Cardiac septum (tissue), 1 donor: ENCODE results near the gene BMPR2. TPM values are rescaled to one million over a fixed set of nuclear protein-coding genes. Genes with fewer than 3 reads are reported as not detected.
"Not testable (repeated sequence)": the region's sequence is repeated elsewhere in the genome, so short reads cannot be mapped to it uniquely, and the experiment has no call there.

Experiments
- DNase-seq: peaks from one replicate; pipeline ENCODE4 v3.0.0-alpha.2; 2020; ENCODE audit warnings: low spot score
- intact Hi-C: fragments of 100-400 bp; cut with DNase I; formaldehyde crosslinking; loops from one replicate; pipeline ENCODE4 v1.14.0; 2022
- total RNA-seq: library from RNA; stranded (reverse); fragmentation: NEBNext Ultra II Directional; extraction: Animal tissue kit (Norgen Biotek cat#: 25700); gene quantifications from one replicate; pipeline ENCODE4 v1.2.1, GENCODE V29; 2021
- donor health status: DM: no; HTN: no; CAD: no.

The BMPR2 gene
- total RNA-seq, 1 donor from 2014 or later: 83.6 TPM

DNA sequence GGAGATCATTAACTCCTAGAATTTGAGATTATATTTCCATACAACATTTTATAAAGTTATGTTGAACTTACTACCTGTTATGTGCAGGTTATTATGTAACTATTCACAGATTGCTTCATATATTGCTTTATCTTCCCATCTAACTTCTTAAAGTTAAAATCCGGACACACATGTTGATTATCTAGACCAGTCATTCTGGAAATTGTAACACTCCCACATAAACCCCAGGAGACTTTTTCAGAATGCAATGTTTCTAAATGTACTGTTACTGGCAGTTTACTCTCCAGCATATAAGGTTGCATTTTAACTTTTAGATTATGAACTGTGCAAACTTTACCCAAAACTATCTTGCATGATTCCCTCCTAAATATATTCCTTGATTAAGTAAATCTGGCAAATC, 188.1 kb downstream of the BMPR2 start:
- intact Hi-C loops: no loop called here
- no peak for DNase-seq

DNA sequence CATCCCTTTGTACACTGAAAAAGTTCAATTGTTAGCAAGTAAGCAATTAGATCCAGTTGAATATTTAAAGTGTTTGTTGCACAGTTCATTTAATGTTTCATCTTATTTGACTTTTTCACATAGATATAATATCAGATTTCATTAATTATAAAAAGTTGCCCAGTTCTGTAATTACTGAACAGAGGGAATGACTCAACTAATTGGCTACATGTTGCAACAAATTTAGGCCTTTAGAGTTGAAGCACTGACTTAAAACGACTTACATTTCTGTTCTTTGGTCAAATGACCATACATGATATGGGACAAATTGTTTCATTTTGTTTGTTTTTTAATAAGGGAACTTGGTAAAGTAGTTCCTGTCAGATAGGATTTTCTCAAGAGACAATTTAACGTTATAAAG, 190.2 kb downstream of the BMPR2 start:
- DNase-seq: no peak
- intact Hi-C loops: no loop called here

GRCh38 chr2:202574541-202574940, 198.4 kb downstream of the BMPR2 start:
- intact Hi-C loops: no loop called here
- DNase-seq: no peak

GRCh38 chr2:202575194-202575593, 199.1 kb downstream of the BMPR2 start:
- intact Hi-C loops: not testable (repeated sequence)

GRCh38 chr2:202577250-202578183, 201.4 kb downstream of the BMPR2 start:
- no peak for DNase-seq
- intact Hi-C loops: no loop called here

More at GRCh38 chr2:202575194-202575593, 199.1 kb downstream of the BMPR2 start:
- DNase-seq: not testable (repeated sequence)

DNA sequence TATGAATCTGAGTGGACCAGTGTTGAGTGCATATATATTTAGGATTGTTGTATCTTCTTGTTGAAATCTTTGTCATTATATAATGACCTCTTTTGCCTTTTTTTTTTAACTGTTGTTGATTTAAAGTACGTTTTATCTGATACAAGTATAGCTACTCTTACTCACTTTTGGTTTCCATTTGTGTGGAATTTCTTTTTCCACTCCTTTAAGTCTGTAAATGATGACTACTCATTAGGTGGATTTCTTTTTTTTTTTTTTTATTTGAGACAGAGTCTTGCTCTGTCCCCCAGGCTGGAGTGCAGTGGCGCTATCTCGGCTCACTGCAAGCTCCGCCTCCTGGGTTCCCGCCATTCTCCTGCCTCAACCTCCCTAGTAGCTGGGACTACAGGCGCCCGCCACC, 206.7 kb downstream of the BMPR2 start:
- intact Hi-C loops, DNase-seq: not testable (repeated sequence)

DNA sequence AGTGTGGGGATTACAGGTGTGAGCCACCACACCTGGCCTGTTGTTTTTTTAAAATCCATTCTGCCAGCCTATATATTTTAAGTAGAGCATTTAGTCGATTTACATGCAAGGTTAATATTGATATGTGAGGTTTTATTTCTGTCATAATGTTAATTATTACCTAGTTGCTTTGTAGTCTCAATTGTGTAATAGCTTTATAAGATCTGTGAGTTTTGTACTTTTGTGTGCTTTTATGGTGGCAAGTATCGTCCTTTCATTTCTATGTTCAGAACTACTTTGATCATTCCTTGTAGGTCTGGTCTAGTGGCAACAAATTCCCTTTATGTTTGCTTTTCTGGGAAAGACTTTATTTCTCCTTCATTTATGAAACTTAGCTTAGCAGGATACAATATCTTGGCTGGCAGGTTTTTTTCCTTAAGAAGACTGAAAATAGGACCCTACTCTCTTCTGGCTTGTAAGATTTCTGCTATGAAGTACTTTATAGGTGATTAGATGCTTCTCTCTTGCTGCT, 207.6 kb downstream of the BMPR2 start:
- no peak for DNase-seq
- intact Hi-C loops: no loop called here

DNA sequence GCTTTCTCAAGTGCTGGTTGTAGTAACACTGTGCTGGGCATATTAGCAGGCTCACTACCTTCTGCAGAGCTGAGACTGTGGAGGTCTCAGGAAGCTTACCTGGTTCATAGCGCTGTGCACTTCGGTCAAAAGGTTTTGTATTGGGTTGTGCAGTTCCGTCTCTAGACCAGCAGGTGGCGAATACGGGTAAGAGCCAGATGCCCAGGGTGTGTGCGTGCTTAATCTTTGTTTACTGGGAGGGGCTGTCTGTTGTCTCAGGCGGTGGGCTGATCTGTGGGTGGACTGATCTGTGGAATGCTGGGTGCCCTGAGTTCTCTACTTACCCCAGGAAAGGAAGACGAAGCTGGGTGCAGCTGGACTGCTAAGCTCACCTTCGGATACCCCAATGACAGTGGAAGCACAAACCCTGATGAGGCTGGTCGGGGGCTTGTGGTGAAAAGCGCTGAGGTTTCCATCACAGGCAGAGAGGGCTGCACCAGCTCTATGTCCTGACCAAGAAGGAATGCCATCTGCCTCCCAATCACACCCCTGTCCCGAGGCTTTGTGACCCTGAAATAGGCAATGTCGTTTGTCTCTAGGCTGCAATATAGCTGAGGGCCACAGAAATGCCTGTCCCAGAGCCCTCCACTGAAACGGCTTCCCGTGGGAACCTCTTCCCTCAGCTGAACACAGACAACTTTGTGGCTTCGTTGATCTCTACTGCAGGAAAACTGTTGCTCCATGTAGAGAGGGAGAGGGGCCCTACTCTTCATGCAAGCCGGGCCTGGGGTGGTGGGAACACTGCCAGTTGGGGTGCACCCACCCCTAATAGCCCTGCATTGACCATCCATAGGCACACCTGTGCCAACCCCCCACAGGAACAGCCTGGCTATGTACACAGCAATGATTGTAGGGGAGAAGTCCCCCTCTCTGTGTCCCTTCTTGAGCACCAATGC, 212.8 kb downstream of the BMPR2 start:
- DNase-seq: peak; percentile 80
- intact Hi-C loops: loop anchor here (5.0 kb wide), 2 partner anchors 48 to 283 kb away; partner anchors contain the start of gene ICA1L

DNA sequence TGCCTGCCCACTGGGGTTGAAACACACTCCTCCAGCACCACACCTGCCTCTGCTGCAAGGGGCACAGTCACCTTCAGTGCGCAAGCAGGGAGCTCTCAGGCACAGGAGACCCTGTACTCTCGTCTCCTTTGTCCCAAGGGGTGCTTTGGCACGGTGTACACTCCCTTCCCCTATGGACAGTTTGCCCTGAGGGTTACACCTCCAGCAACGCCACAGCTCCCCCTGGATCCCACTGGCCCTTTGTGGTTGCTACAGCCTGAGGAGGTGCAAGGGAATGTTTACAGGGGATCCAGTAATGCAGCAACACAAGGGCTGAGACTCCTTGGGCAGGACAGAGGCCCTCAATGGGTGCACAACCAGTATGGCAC, 213.4 kb downstream of the BMPR2 start:
- intact Hi-C loops: loop anchor here (5.0 kb wide), 2 partner anchors 48 to 283 kb away; partner anchors contain the start of gene ICA1L
- no peak for DNase-seq

GRCh38 chr2:202592566-202592965, 216.4 kb downstream of the BMPR2 start:
- intact Hi-C loops: no loop called here
- DNase-seq: no peak

DNA sequence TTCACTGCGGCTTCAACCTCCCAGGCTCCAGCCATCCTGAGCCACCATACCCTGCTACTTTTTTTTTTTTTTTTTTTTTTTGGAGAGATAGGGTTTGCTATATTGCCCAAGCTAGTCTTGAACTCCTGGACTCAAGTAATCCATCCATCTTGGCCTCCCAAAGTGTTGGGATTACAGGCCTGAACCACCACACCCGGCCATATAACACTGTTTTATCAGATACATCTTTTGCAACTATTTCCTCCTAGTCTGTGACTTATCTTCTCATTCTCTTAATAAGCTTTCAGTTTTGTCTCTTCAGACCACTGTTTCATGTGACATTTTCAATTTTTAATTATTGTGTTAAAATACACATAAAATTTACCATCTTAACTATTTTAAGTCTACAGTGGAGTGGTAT, 223.0 kb downstream of the BMPR2 start:
- DNase-seq: no peak
- intact Hi-C loops: no loop called here

DNA sequence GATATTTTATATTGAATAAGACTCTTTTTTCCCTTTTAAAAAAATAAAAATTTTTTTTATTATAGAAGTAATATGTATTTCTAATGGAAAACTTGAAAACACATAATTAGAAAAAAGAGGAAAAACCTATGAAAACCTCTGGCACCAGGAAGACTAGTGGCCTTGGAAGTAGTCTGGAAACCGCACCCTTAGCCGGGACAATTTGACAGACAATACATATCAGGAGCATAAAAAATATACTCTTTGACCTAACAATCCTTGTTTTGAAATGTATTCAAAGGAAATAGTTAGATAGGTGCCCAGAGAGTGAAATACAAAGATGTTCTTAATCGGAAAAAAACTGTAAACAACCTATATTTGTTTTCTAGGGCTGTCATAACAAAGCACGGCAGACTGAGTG, 223.8 kb downstream of the BMPR2 start:
- no peak for DNase-seq
- intact Hi-C loops: no loop called here

DNA sequence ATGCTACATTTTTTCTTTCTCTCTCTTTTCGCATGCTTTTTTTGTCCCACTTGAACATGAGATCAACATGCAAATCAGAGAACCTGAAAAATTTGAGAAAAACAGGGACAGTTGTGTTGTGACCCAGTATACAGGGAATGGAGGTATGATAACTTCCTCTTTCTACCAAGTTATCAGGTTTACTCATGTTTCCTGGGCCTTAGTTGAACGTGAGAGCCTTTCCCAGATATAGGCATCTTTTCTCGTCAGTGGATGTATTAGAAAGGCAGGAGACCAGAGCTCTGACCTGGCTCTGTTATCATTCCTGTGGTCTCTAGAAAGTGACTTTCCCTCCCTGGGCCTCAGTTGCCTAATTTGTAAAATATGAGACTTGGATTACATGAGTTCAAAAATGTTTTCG, 228.6 kb downstream of the BMPR2 start:
- DNase-seq: no peak
- intact Hi-C loops: no loop called here

DNA sequence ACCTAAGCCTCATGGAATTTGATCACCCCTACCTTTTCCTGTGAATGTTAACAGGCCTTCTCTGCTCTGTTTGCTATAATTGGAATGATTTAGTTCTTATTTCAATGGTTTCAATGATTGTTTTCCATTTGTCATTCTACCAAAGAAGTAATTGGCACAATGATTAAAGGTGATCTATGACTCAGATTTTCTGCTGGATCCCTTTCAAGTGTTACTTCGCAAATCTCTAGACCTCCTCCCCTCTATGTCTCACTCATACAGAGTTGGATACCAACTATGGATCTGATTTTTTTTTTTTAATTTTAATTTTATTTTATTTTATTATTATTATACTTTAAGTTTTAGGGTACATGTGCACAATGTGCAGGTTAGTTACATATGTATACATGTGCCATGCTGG, 229.0 kb downstream of the BMPR2 start:
- intact Hi-C loops: no loop called here
- no peak for DNase-seq

- no peak for DNase-seq
Measured at GRCh38 chr2:202608142-202608852, 232.2 kb downstream of the BMPR2 start.

DNA sequence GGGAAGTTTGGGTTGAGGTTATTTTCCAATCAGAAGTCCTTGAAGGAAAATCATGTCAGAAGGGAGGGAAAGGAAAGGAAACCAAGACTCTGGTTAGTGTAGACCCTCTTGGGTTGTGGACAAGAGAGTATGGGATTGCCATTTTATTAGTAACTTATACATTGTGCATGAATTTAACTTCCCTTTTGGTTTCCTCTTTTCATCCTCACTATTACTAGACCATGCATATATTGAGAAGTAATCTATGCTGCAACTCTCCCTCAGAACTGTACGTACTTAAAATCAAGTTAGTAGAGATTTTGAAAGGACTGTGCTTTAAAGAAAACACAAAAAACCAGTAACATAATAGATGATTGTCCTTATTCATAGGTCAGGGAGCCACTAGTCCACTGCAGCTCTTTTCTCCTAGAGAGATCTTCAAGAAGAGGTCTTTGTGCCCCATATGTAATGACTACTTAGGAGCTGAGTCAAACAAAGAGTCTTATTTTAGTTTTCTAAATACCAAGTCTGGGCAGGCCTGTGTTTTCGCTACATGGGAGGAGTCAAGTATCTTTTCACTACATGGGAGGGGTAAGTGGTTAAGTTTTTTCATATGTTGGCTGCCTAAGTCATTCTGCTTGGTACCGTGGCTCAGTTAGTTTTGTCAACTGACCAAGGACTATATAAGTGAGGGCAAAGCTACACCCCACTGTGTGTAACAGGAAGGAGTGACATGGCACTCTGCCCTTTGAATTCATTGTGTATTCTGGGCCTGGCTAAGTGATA, 233.4 kb downstream of the BMPR2 start:
- no peak for DNase-seq
- intact Hi-C loops: no loop called here

More at GRCh38 chr2:202608142-202608852, 232.2 kb downstream of the BMPR2 start:
- intact Hi-C loops: no loop called here

DNA sequence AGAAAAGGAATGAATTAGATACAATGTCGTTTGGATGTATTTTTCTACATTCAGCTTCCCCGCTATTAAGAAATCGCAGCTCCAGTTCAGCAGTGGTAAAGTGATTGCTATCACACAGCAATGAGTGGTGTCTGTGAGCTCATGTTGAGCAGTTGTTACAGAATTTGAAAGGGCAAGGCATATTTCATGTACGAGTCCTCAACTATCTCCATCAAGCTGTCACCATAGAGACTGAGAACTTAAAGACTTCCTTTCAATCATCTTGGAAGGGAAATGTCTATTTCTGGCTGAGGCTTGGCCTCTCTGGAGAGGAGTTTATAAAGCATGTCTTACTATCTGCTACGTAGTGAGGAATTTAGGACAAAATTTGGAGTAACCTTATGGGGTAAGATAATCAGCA, 234.3 kb downstream of the BMPR2 start:
- no peak for DNase-seq
- intact Hi-C loops: no loop called here

- intact Hi-C loops: no loop called here
- DNase-seq: no peak
Measured at GRCh38 chr2:202612145-202612544, 236.0 kb downstream of the BMPR2 start.

DNA sequence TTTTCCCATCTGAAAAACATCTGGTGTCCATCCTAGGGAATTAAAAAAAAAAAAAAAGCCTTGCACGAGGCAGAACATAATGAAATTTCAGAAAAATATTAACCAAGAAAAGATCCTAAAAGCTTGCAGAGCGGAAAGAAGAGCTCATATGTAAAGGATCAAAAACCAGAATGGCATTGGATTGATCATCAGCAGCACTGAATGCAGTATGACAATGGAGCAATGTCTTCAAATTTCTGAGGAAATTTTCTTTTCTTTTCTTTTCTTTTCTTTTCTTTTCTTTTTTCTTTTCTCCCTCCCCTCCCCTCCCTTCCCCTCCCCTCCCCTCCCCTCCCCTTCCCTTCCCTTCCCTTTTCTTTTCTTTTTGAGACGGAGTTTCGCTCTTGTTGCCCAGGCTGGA, 237.4 kb downstream of the BMPR2 start:
- DNase-seq: no peak
- intact Hi-C loops: no loop called here
